Subcutaneous abdominal adipose tissue (tissue), 5 donors: ENCODE measurements around the gene CCR4.
"Not testable (repeated sequence)": the region's sequence is repeated elsewhere in the genome, so short reads cannot be mapped to it uniquely, and the experiment has no call there.

Experiments used
- H3K27ac ChIP-seq: one replicate; pipeline ENCODE4 v1.7.0; 2013; ENCODE audit warnings: low read depth, mild to moderate bottlenecking, inconsistent platforms, low read length, moderate library complexity
- H3K27me3 ChIP-seq, 5 donors: one replicate each; pipeline ENCODE4 v1.7.0; 2013; ENCODE audit warnings: low read length in 5 of 5, inconsistent platforms in 1 of 5; ENCODE audit not compliant: control insufficient read depth in 5 of 5, insufficient read depth in 4 of 5
- H3K36me3 ChIP-seq, 5 donors: one replicate each; pipeline ENCODE4 v1.7.0; 2013; ENCODE audit warnings: low read length in 5 of 5; ENCODE audit not compliant: control insufficient read depth in 5 of 5, insufficient read depth in 5 of 5
- H3K4me1 ChIP-seq, 5 donors: one replicate each; pipeline ENCODE4 v1.7.0; 2013; ENCODE audit warnings: low read length in 5 of 5, mild to moderate bottlenecking in 3 of 5, moderate library complexity in 1 of 5; ENCODE audit not compliant: control insufficient read depth in 5 of 5, insufficient read depth in 5 of 5
- H3K4me3 ChIP-seq, 5 donors: one replicate each; pipeline ENCODE4 v1.7.0; 2013; ENCODE audit warnings: low read length in 5 of 5, low read depth in 1 of 5
- H3K9ac ChIP-seq, 5 donors: one replicate each; pipeline ENCODE4 v1.7.0; 2013; ENCODE audit warnings: low read length in 5 of 5, mild to moderate bottlenecking in 4 of 5, moderate library complexity in 3 of 5
- H3K9me3 ChIP-seq, 5 donors: one replicate each; pipeline ENCODE4 v1.7.0; 2013; ENCODE audit warnings: low read length in 5 of 5; ENCODE audit not compliant: control insufficient read depth in 5 of 5
- donor health status: healthy.
- donor health status: healthy.
- donor health status: healthy.
- donor health status: healthy.
- donor health status: healthy.

CCR4 gene

GRCh38 chr3:32963871-32964270 lies 12.4 kb downstream of the CCR4 start:
- Histone ChIP-seq H3K4me1 (peaks cover 0 to 15% (median 14%) of the 10 kb centered on the region in 5 donors), H3K27me3 (no peaks in the 10 kb centered on the region), H3K36me3 (no peaks in the 10 kb centered on the region), H3K4me3 (no peak overlapping the region), H3K9me3 (peaks cover 0 to 8% (median 6%) of the 10 kb centered on the region in 5 donors), H3K9ac (no peak overlapping the region), H3K27ac (no peak overlapping the region)

- H3K9ac ChIP-seq, H3K9me3 ChIP-seq, H3K4me3 ChIP-seq, H3K27me3 ChIP-seq, H3K27ac ChIP-seq, H3K4me1 ChIP-seq, H3K36me3 ChIP-seq: not testable (repeated sequence)
Observed at GRCh38 chr3:32964781-32965180, 13.3 kb downstream of the CCR4 start.

GRCh38 chr3:32965617-32966213 lies 14.3 kb downstream of the CCR4 start:
- H3K27ac ChIP-seq: not testable (repeated sequence)

GRCh38 chr3:32966627-32967026 lies 15.2 kb downstream of the CCR4 start:
- H3K36me3 ChIP-seq, H3K27ac ChIP-seq, H3K9ac ChIP-seq, H3K4me3 ChIP-seq, H3K9me3 ChIP-seq, H3K4me1 ChIP-seq, H3K27me3 ChIP-seq: not testable (repeated sequence)

More at GRCh38 chr3:32965617-32966213, 14.3 kb downstream of the CCR4 start:
- not testable (repeated sequence) for H3K9ac ChIP-seq, H3K36me3 ChIP-seq, H3K4me1 ChIP-seq, H3K4me3 ChIP-seq, H3K9me3 ChIP-seq, H3K27me3 ChIP-seq

- Histone ChIP-seq H3K4me1 (peaks cover 0 to 2% (median 0%) of the 10 kb centered on the region in 5 donors), H3K4me3 (no peak overlapping the region), H3K36me3 (no peaks in the 10 kb centered on the region), H3K9me3 (peaks cover 0 to 8% (median 6%) of the 10 kb centered on the region in 5 donors), H3K27me3 (no peaks in the 10 kb centered on the region), H3K9ac (no peak overlapping the region), H3K27ac (no peak overlapping the region)
Observed at GRCh38 chr3:32968166-32968919, 16.9 kb downstream of the CCR4 start.

GRCh38 chr3:32968920-32969389 lies 17.5 kb downstream of the CCR4 start:
- H3K36me3 ChIP-seq: no peaks in the 10 kb centered on the region
- H3K4me1 ChIP-seq: peaks cover 0 to 2% (median 0%) of the 10 kb centered on the region in 5 donors
- peaks cover 0 to 8% (median 6%) of the 10 kb centered on the region in 5 donors for H3K9me3 ChIP-seq
- H3K9ac ChIP-seq: no peak overlapping the region
- H3K27me3 ChIP-seq: no peaks in the 10 kb centered on the region
- no peak overlapping the region for H3K4me3 ChIP-seq
- no peak overlapping the region for H3K27ac ChIP-seq

- Histone ChIP-seq H3K4me1 (peaks cover 0 to 2% (median 0%) of the 10 kb centered on the region in 5 donors), H3K4me3 (no peak overlapping the region), H3K27ac (no peak overlapping the region), H3K36me3 (no peaks in the 10 kb centered on the region), H3K9ac (no peak overlapping the region), H3K9me3 (peaks cover 0 to 8% (median 6%) of the 10 kb centered on the region in 5 donors), H3K27me3 (no peaks in the 10 kb centered on the region)
Observed at GRCh38 chr3:32969656-32970055, 18.2 kb downstream of the CCR4 start.

- H3K27me3 ChIP-seq, H3K9me3 ChIP-seq, H3K9ac ChIP-seq, H3K4me3 ChIP-seq, H3K36me3 ChIP-seq, H3K4me1 ChIP-seq, H3K27ac ChIP-seq: not testable (repeated sequence)
Observed at GRCh38 chr3:32971291-32971690, 19.8 kb downstream of the CCR4 start.

GRCh38 chr3:32972482-32973146 lies 21.2 kb downstream of the CCR4 start:
- Histone ChIP-seq H3K4me1 (no peaks in the 10 kb centered on the region), H3K27ac (no peak overlapping the region), H3K4me3 (no peak overlapping the region), H3K9ac (no peak overlapping the region), H3K9me3 (no peaks in the 10 kb centered on the region), H3K27me3 (no peaks in the 10 kb centered on the region), H3K36me3 (no peaks in the 10 kb centered on the region)

- no peak overlapping the region for H3K4me3 ChIP-seq
- H3K9me3 ChIP-seq: no peaks in the 10 kb centered on the region
- no peaks in the 10 kb centered on the region for H3K4me1 ChIP-seq
- no peak overlapping the region for H3K9ac ChIP-seq
- H3K27ac ChIP-seq: no peak overlapping the region
- H3K27me3 ChIP-seq: no peaks in the 10 kb centered on the region
- no peaks in the 10 kb centered on the region for H3K36me3 ChIP-seq
Observed at GRCh38 chr3:32973982-32974381, 22.5 kb downstream of the CCR4 start.
